Measurements from ENCODE around the gene ADGRE1. TPM values are rescaled to one million over a fixed set of nuclear protein-coding genes. Genes with fewer than 3 reads are reported as not detected.
A peak's percentile ranks its signal among the peaks of the same experiment; 100 is the strongest.

The ADGRE1 gene
- total RNA-seq, 2 experiments from 2014 or later, result 1.2 to 1.6 TPM

DNA sequence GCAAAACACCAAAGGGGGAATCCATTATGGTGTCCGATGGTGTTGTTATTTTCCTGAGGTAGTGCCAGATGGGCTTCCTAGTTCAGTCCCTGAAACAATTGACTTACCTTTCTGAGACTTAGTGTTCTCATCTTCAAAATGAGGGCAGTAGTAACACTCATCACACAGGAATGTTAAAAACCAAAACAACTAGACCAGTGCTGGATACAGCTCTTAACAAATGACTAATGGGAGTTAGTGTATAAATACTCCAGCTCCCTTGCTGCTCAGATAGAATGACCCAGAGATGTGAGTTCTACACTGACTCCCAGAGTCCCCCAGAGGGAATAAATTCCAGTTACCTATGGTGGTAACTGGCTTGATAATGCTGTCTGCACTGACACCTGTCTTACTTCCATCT, 84.0 kb downstream of the ADGRE1 start:
- Mint-ChIP-seq H3K9me3 (peaks cover 6% of the 10 kb centered on the region), H3K36me3 (ENCODE audit: low read depth) (no peaks in the 10 kb centered on the region), H3K27me3 (no peaks in the 10 kb centered on the region), H3K4me3 (no peak overlapping the region), H3K27ac (no peak overlapping the region), H3K4me1 (ENCODE audit: low read depth) (peaks cover 5% of the 10 kb centered on the region)
- ChIA-PET POLR2A (interaction anchor here (0.6 kb wide), 1 partner anchor 75 kb away, joined by 3 read pairs; no protein-coding TSS in a partner anchor), CTCF (no interaction called here)
- TF ChIP-seq, protein P1, sequence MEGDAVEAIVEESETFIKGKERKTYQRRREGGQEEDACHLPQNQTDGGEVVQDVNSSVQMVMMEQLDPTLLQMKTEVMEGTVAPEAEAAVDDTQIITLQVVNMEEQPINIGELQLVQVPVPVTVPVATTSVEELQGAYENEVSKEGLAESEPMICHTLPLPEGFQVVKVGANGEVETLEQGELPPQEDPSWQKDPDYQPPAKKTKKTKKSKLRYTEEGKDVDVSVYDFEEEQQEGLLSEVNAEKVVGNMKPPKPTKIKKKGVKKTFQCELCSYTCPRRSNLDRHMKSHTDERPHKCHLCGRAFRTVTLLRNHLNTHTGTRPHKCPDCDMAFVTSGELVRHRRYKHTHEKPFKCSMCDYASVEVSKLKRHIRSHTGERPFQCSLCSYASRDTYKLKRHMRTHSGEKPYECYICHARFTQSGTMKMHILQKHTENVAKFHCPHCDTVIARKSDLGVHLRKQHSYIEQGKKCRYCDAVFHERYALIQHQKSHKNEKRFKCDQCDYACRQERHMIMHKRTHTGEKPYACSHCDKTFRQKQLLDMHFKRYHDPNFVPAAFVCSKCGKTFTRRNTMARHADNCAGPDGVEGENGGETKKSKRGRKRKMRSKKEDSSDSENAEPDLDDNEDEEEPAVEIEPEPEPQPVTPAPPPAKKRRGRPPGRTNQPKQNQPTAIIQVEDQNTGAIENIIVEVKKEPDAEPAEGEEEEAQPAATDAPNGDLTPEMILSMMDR (IDR thresholded peaks at IDR 0.05), result no peak
- intact Hi-C loops (cut with micrococcal nuclease), result no loop called here
- no peak for DNase-seq
- no peak for ATAC-seq

DNA sequence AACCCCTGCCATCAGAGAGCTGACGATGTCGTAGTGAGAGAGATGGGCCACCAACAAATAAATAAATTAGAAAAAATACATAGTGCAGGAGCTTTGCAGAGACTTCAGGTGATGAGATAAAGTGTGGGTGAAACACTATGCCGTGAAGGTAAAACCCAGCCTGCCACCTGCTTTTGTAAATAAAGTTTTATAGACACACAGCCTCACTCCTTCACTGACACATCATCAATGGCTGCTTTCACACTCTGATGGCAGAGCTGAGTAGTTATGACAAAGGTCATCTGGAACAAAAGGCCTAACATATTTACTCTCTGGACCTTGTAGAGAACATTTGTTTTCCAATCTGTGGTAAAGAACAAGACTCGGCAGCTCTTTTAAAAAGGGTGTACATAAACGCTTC, 88.8 kb downstream of the ADGRE1 start:
- intact Hi-C loops (cut with micrococcal nuclease), result no loop called here
- Mint-ChIP-seq H3K27ac (no peak overlapping the region), H3K9me3 (peaks cover 15% of the 10 kb centered on the region), H3K36me3 (ENCODE audit: low read depth) (no peaks in the 10 kb centered on the region), H3K4me3 (no peak overlapping the region), H3K27me3 (no peaks in the 10 kb centered on the region), H3K4me1 (ENCODE audit: low read depth) (peaks cover 4% of the 10 kb centered on the region)
- ChIA-PET CTCF (interaction anchor here (4.3 kb wide), 1 partner anchor 13 kb away, joined by 24 read pairs; no protein-coding TSS in a partner anchor), POLR2A (no interaction called here)
- DNase-seq, result no peak
- ATAC-seq, result no peak
- TF ChIP-seq, protein P1 (IDR thresholded peaks at IDR 0.05), result no peak

DNA sequence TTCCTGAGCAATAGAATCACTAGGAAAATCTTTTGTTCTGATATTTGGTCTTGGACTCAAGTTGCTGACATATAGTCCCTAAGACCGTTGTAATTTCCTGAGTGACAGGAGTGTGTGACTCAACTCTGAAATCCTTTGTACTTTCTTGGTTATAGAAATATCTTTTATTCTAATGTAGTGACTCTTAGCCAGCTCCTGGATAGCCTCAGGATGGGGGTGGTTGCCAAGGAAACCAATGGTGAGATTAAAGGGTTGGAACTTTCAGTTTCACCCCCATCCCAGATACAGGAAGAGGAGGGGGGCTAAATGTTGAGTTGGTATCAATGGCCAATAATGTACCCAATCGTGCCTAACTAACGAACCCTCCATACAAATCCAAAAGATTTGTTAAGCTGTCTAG, 92.0 kb downstream of the ADGRE1 start:
- Mint-ChIP-seq H3K9me3 (peaks cover 25% of the 10 kb centered on the region), H3K27me3 (no peaks in the 10 kb centered on the region), H3K4me1 (ENCODE audit: low read depth) (peaks cover 4% of the 10 kb centered on the region), H3K27ac (no peak overlapping the region), H3K4me3 (no peak overlapping the region), H3K36me3 (ENCODE audit: low read depth) (no peaks in the 10 kb centered on the region)
- CTCF ChIA-PET, result no interaction called here
- intact Hi-C loops (cut with micrococcal nuclease), result no loop called here
- peak; percentile 13 for DNase-seq
- POLR2A ChIA-PET, result no interaction called here
- TF ChIP-seq, protein P1 (IDR thresholded peaks at IDR 0.05), result no peak
- peak; percentile 24 for ATAC-seq

DNA sequence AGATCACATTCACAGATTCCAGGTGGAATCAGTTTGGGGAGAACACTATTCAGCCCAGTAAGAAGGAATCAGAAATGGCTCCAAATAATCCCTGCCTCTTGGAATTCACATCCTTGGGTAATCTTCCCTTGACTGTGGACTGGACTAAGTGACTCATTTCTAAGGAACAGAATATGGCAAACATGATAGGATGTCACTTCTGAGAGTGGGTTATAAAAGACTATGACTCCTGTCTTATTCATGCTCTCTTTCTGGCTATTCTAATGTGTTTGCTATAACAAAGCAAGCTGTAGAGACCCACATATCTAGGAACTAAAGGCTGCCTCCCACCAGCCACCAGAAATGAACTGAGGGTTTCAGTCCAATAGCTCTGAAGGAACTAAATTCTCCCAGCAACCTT, 96.1 kb downstream of the ADGRE1 start:
- CTCF ChIA-PET, result interaction anchor here (1.3 kb wide), 1 partner anchor 19 kb away, joined by 6 read pairs; no protein-coding TSS in a partner anchor
- peaks cover 6% of the 10 kb centered on the region for H3K36me3 Mint-ChIP-seq (ENCODE audit: low read depth)
- H3K27me3 Mint-ChIP-seq, result no peaks in the 10 kb centered on the region
- no peak overlapping the region for H3K4me3 Mint-ChIP-seq
- TF ChIP-seq, protein P1 (IDR thresholded peaks at IDR 0.05), result no peak
- H3K27ac Mint-ChIP-seq, result no peak overlapping the region
- no peak for DNase-seq
- intact Hi-C loops (cut with micrococcal nuclease), result no loop called here
- H3K4me1 Mint-ChIP-seq (ENCODE audit: low read depth), result peaks cover 6% of the 10 kb centered on the region
- ATAC-seq, result no peak
- POLR2A ChIA-PET, result no interaction called here
- H3K9me3 Mint-ChIP-seq, result peaks cover 22% of the 10 kb centered on the region

DNA sequence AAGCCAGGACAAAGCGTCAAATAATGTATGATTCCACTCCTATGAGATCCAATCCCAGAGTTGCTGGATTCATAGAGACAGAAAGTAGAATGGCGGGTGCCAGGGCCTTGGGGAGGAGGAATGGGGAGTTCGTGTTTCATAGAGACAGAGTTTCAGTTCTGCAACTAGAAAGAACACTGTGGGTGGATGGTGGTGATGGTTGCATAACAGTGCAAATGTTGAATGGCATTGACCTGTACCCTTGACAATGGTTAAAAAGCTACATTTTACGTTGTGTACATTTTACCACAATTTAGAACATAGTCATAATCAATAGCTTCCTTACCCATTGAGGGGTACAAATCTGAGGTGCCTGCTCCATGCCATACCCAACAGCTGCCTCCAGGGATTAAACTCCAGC, 100.5 kb downstream of the ADGRE1 start:
- ChIA-PET CTCF (no interaction called here), POLR2A (no interaction called here)
- Mint-ChIP-seq H3K9me3 (peaks cover 22% of the 10 kb centered on the region), H3K36me3 (ENCODE audit: low read depth) (peaks cover 6% of the 10 kb centered on the region), H3K27me3 (no peaks in the 10 kb centered on the region), H3K27ac (no peak overlapping the region), H3K4me3 (no peak overlapping the region), H3K4me1 (ENCODE audit: low read depth) (peaks cover 2% of the 10 kb centered on the region)
- intact Hi-C loops (cut with micrococcal nuclease), result no loop called here
- ATAC-seq, result no peak
- no peak for DNase-seq
- TF ChIP-seq, protein P1 (IDR thresholded peaks at IDR 0.05), result no peak

All from activated CD8-positive, alpha-beta T cell treated with anti-CD3 and anti-CD28 coated beads for 36 hours (primary cell).